ENCODE measurements around the gene DCHS1.

- TF ChIP-seq POLR2A (IDR thresholded peaks at IDR 0.05) (no peak), CTCF (IDR thresholded peaks at IDR 0.05) (no peak)
These were observed 78.9 kb downstream of the DCHS1 start for GRCh38 chr11:6576471-6577373.

Data from uterus (tissue), 2 donors.